Cardiac septum (tissue), 1 donor: Measurements from ENCODE around the gene CCDC194. TPM values are rescaled to one million over a fixed set of nuclear protein-coding genes. Genes with fewer than 3 reads are reported as not detected.

Source experiments
- DNase-seq: peaks from one replicate; pipeline ENCODE4 v3.0.0-alpha.2; 2020; ENCODE audit warnings: low spot score
- intact Hi-C: fragments of 100-400 bp; cut with DNase I; formaldehyde crosslinking; loops from one replicate; pipeline ENCODE4 v1.14.0; 2022
- total RNA-seq: library from RNA; stranded (reverse); fragmentation: NEBNext Ultra II Directional; extraction: Animal tissue kit (Norgen Biotek cat#: 25700); gene quantifications from one replicate; pipeline ENCODE4 v1.2.1, GENCODE V29; 2021
- donor health status: DM: no; HTN: no; CAD: no.

CCDC194 gene
- total RNA-seq, 1 donor from 2014 or later: 0.40 TPM

GRCh38 chr19:17346109-17346671, 47.8 kb downstream of the CCDC194 start:
- DNase-seq: peak; percentile 89
- intact Hi-C loops: loop anchor here (1.0 to 5.0 kb wide), 2 partner anchors 40 to 121 kb away; no protein-coding TSS in a partner anchor

GRCh38 chr19:17341845-17342244, 52.2 kb downstream of the CCDC194 start:
- intact Hi-C loops: no loop called here
- no peak for DNase-seq

GRCh38 chr19:17341386-17341785, 52.6 kb downstream of the CCDC194 start:
- intact Hi-C loops: no loop called here
- no peak for DNase-seq

- intact Hi-C loops: no loop called here
- DNase-seq: no peak
Observed at GRCh38 chr19:17340871-17341357, 53.1 kb downstream of the CCDC194 start.

Other genes starting within 250 kb of the CCDC194 start
- gene USE1, start 178.8 kb downstream of the CCDC194 start, total RNA-seq: 29.1 TPM
- 18.8 TPM for gene OCEL1, start 168.0 kb downstream of the CCDC194 start, total RNA-seq
- 50.5 TPM for gene NR2F6, start 148.3 kb downstream of the CCDC194 start, total RNA-seq
- 4.7 TPM for gene USHBP1, start 129.5 kb downstream of the CCDC194 start, total RNA-seq
- 70.5 TPM for gene BABAM1, start 126.8 kb downstream of the CCDC194 start, total RNA-seq
- gene ANKLE1, start 112.3 kb downstream of the CCDC194 start, total RNA-seq: 0.30 TPM
- 8.6 TPM for gene ABHD8, start 90.8 kb downstream of the CCDC194 start, total RNA-seq
- 136 TPM for gene MRPL34, start 88.3 kb downstream of the CCDC194 start, total RNA-seq
- 38.8 TPM for gene DDA1, start 84.6 kb downstream of the CCDC194 start, total RNA-seq
- gene ANO8, start 59.3 kb downstream of the CCDC194 start, total RNA-seq: 7.3 TPM
- gene GTPBP3, start 56.6 kb downstream of the CCDC194 start, total RNA-seq: 9.8 TPM
- 32.8 TPM for gene PLVAP, start 16.9 kb downstream of the CCDC194 start, total RNA-seq
- gene BST2, start 11.4 kb upstream of the CCDC194 start, total RNA-seq: 29.8 TPM
- gene MVB12A, start 25.9 kb upstream of the CCDC194 start, total RNA-seq: 14.3 TPM
- not detected for gene TMEM221, start 54.5 kb upstream of the CCDC194 start, total RNA-seq
- 0.59 TPM for gene NXNL1, start 66.7 kb upstream of the CCDC194 start, total RNA-seq
- gene SLC27A1, start 76.3 kb upstream of the CCDC194 start, total RNA-seq: 35.9 TPM
- gene PGLS, start 117.5 kb upstream of the CCDC194 start, total RNA-seq: 24.8 TPM
- gene COLGALT1, start 161.5 kb upstream of the CCDC194 start, total RNA-seq: 41.1 TPM